Keratinocyte (primary cell): Measurements from ENCODE around the gene MYO1H.
A peak's percentile ranks its signal among the peaks of the same experiment; 100 is the strongest.

Source experiments
- EZH2 ChIP-seq: IDR thresholded peaks from one replicate; pipeline ENCODE4 v1.6.1; 2012; ENCODE audit warnings: inconsistent platforms, mild to moderate bottlenecking, low read length, moderate library complexity
- TF ChIP-seq, protein P1 (sequence below), 3 experiments: IDR thresholded peaks in 1 of 3; conservative IDR thresholded peaks in 1 of 3; optimal IDR thresholded peaks in 1 of 3; 2 replicates in 2 of 3; 3 replicates in 1 of 3; pipeline versions ENCODE3 to v1.5.1; 2011; ENCODE audit warnings: low read length in 3 of 3, mild to moderate bottlenecking in 3 of 3, moderate library complexity in 2 of 3, control low read depth in 1 of 3, inconsistent platforms in 1 of 3; ENCODE audit not compliant: insufficient read depth in 2 of 3; ENCODE audit errors: extremely low read depth in 1 of 3

DNA sequence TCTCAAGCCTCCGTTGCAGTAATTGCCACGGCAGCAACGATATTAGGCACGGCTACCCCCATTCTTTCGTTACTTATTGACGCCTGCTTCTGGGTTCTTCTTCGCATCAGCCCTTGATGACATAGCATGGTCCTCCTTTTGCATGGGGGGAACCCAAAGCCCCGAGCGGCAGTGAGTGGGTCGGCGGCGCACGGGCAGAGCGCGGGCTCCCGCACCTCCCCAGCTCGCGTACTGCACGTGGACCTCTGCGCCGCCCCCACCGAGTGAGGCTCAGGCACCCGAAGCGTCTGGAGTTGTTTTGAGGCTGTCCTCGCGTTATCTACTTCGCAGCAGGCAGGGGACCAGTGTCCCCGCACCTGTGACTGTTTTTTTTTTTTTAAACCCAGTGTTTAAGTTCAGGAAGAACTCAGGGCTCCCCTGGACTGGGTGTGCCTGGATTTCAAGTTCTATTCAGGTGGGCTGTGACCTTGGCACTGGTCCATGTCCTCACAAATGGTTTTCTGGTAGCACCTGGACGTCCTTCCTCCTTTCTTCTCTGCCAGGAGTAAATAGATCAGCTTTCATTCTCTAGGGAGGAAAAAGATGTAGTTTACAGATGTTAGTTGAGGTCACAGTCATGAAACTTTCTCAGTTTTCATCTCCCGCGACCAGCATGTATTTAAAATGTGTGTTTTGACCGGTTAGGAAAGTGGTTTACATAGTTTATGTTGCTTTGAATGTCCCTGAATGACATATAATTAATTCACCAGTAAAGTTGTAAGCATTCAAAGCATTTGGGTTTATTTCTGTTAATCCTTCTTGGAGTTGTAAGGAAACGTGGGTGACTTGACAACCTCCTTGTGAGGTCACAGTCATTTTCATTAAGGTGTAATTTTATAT, 37.2 kb upstream of the MYO1H start:
- TF ChIP-seq EZH2 = peak; percentile 96
- TF ChIP-seq, protein P1, sequence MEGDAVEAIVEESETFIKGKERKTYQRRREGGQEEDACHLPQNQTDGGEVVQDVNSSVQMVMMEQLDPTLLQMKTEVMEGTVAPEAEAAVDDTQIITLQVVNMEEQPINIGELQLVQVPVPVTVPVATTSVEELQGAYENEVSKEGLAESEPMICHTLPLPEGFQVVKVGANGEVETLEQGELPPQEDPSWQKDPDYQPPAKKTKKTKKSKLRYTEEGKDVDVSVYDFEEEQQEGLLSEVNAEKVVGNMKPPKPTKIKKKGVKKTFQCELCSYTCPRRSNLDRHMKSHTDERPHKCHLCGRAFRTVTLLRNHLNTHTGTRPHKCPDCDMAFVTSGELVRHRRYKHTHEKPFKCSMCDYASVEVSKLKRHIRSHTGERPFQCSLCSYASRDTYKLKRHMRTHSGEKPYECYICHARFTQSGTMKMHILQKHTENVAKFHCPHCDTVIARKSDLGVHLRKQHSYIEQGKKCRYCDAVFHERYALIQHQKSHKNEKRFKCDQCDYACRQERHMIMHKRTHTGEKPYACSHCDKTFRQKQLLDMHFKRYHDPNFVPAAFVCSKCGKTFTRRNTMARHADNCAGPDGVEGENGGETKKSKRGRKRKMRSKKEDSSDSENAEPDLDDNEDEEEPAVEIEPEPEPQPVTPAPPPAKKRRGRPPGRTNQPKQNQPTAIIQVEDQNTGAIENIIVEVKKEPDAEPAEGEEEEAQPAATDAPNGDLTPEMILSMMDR (optimal IDR thresholded peaks at IDR 0.05 in 1 of 3, IDR thresholded peaks at IDR 0.05 in 1 of 3, conservative IDR thresholded peaks at IDR 0.05 in 1 of 3; ENCODE audit: extremely low read depth in 1 of 3, insufficient read depth in 2 of 3, low read length in 3 of 3) = no peak
